GM12878 (cell line): ENCODE measurements around the gene CMTM3. TPM values are rescaled to one million over a fixed set of nuclear protein-coding genes. Genes with fewer than 3 reads are reported as not detected.

ENCODE experiments used
- ATAC-seq: fragments of 200-7000 bp; cut with Tn5 transposase; 3 replicates; pipeline ENCODE4 v1.9.1; 2020; ENCODE audit warnings: mild to moderate bottlenecking, moderate library complexity
- BruUV-seq: library from RNA; stranded (reverse); fragments of 400-500 nt; replicated peaks from 2 replicates; lab custom pipeline; 2021; lab: Mats Ljungman, UMichigan
- CTCF ChIA-PET: fragments of 300-600 bp; sonication (Branson Sonifier 250); formaldehyde crosslinking; extraction: SDS; loops from one replicate; lab custom pipeline; 2021; ENCODE audit warnings: inconsistent platforms; lab: Yijun Ruan, JAX
- POLR2A ChIA-PET: fragments of 350-600 bp; formaldehyde crosslinking; extraction: SDS; loops from one replicate; lab custom pipeline; 2021; ENCODE audit warnings: inconsistent platforms; lab: Charles Lee
- RAD21 ChIA-PET: fragments of 300-600 bp; sonication (Branson Sonifier 250); formaldehyde crosslinking; loops from one replicate; lab custom pipeline; 2023; ENCODE audit warnings: antibody characterized with exemption; ENCODE audit not compliant: unreplicated experiment; lab: Charles Lee
- SMC1A ChIA-PET: fragments of 300-600 bp; sonication (Branson Sonifier 250); formaldehyde crosslinking; loops from one replicate; lab custom pipeline; 2023; ENCODE audit not compliant: unreplicated experiment, uncharacterized antibody; lab: Charles Lee
- DNase-seq: peaks from one replicate; pipeline ENCODE4 v3.0.0-alpha.2; 2011; ENCODE audit warnings: low read depth, low spot score
- FAIRE-seq: peaks from 3 replicates; lab custom pipeline; 2011; peaks lifted over from hg19 to GRCh38; lab: Jason Lieb, UNC
- H2AFZ ChIP-seq: 2 replicates; pipeline ENCODE4 v1.6.0; 2011; ENCODE audit warnings: low read depth, low read length, control low read depth; ENCODE audit not compliant: control insufficient read depth
- H3K27ac ChIP-seq: 2 replicates; pipeline ENCODE4 v1.5.1; 2011; ENCODE audit warnings: control low read depth; ENCODE audit not compliant: control insufficient read depth, insufficient read depth
- H3K27me3 ChIP-seq, 2 experiments: replicated peaks in 1 of 2; 2 replicates each; pipeline versions ENCODE4 v1.6.0 to v1.6.1; 2011; ENCODE audit warnings: low read length in 1 of 2; ENCODE audit not compliant: control insufficient read depth in 2 of 2, insufficient read depth in 2 of 2
- H3K36me3 ChIP-seq, 2 experiments: 2 replicates each; pipeline ENCODE4 v1.5.1; 2011; ENCODE audit warnings: low read length in 1 of 2; ENCODE audit not compliant: control insufficient read depth in 2 of 2, insufficient read depth in 2 of 2
- H3K4me1 ChIP-seq: 2 replicates; pipeline ENCODE4 v1.6.1; 2011; ENCODE audit warnings: mild to moderate bottlenecking, low read length, moderate library complexity, mixed read lengths; ENCODE audit not compliant: control insufficient read depth, insufficient read depth
- H3K4me2 ChIP-seq: 2 replicates; pipeline ENCODE4 v1.6.0; 2011; ENCODE audit warnings: control low read depth; ENCODE audit not compliant: control insufficient read depth, insufficient read depth
- H3K4me3 ChIP-seq: fragments of 200-600 bp; sonication (generic); 2 replicates; pipeline ENCODE4 v1.5.1; 2016
- H3K79me2 ChIP-seq: 2 replicates; pipeline ENCODE4 v1.6.0; 2011; ENCODE audit warnings: low read length; ENCODE audit not compliant: control insufficient read depth, insufficient read depth
- H3K9ac ChIP-seq: 2 replicates; pipeline ENCODE4 v1.8.0; 2011; ENCODE audit warnings: low read length, control low read depth, mixed read lengths; ENCODE audit not compliant: control insufficient read depth, insufficient read depth
- H3K9me3 ChIP-seq: replicated peaks from 3 replicates; pipeline ENCODE4 v1.5.1; 2011; ENCODE audit warnings: mild to moderate bottlenecking, low read length; ENCODE audit not compliant: control insufficient read depth, insufficient read depth
- H4K20me1 ChIP-seq: 2 replicates; pipeline ENCODE4 v1.6.0; 2011; ENCODE audit not compliant: control insufficient read depth, insufficient read depth
- CHD4 ChIP-seq: fragments of 200-600 bp; sonication (generic); IDR thresholded peaks from 2 replicates; pipeline ENCODE4 v1.6.1; 2016; ENCODE audit warnings: mild to moderate bottlenecking
- FOXK2 ChIP-seq: fragments of 450-650 bp; IDR thresholded peaks from 2 replicates; pipeline ENCODE4 v1.6.1; 2017; ENCODE audit warnings: mild to moderate bottlenecking, moderate library complexity
- NFIC ChIP-seq: IDR thresholded peaks from 2 replicates; pipeline ENCODE4 v1.6.1; 2012; ENCODE audit warnings: low read depth, mild to moderate bottlenecking, inconsistent platforms, low read length, moderate library complexity
- NFYA ChIP-seq: IDR thresholded peaks from 2 replicates; pipeline ENCODE4 v1.6.1; 2011; ENCODE audit warnings: low read depth, mild to moderate bottlenecking, low read length, improper control_type of control experiment, borderline replicate concordance
- NR2C1 ChIP-seq: fragments of 450-650 bp; IDR thresholded peaks from 2 replicates; pipeline ENCODE4 v1.6.1; 2017; ENCODE audit warnings: antibody characterized with exemption, mild to moderate bottlenecking, moderate library complexity
- PAX5 ChIP-seq: IDR thresholded peaks from 2 replicates; pipeline ENCODE4 v1.6.1; 2011; ENCODE audit warnings: low read depth, low read length, borderline replicate concordance
- POLR2AphosphoS2 ChIP-seq: IDR thresholded peaks from 2 replicates; pipeline ENCODE4 v1.6.1; 2011; ENCODE audit warnings: low read depth, mild to moderate bottlenecking, low read length, improper control_type of control experiment, moderate library complexity
- RFX5 ChIP-seq: IDR thresholded peaks from 2 replicates; pipeline ENCODE4 v1.6.1; 2011; ENCODE audit warnings: low read depth, low read length, improper control_type of control experiment
- TBL1XR1 ChIP-seq: IDR thresholded peaks from 2 replicates; pipeline ENCODE4 v1.6.1; 2012; ENCODE audit warnings: low read depth, low read length, improper control_type of control experiment
- ZNF24 ChIP-seq: fragments of 450-650 bp; IDR thresholded peaks from 2 replicates; pipeline ENCODE4 v1.6.1; 2017; ENCODE audit warnings: antibody characterized with exemption, mild to moderate bottlenecking
- WGBS: methylation state at CpG from one replicate; pipeline ENCODE4 v1.1.6; 2016; ENCODE audit warnings: low lambda C conversion rate; ENCODE audit not compliant: insufficient replicate concordance, insufficient coverage; ENCODE audit errors: missing lambda C conversion rate; 5-methylcytosine and 5-hydroxymethylcytosine counted together
- in situ Hi-C: fragments of 300-500 bp; cut with MboI; formaldehyde crosslinking; loops from 9 replicates; pipeline ENCODE4 v1.14.3; 2018; ENCODE audit warnings: mixed read lengths
- intact Hi-C: fragments of 100-400 bp; cut with micrococcal nuclease; formaldehyde crosslinking; loops from one replicate; pipeline ENCODE4 v1.14.2; 2022; ENCODE audit not compliant: unreplicated experiment
- polyA plus RNA-seq, 11 experiments: library from polyadenylated mRNA; depleted of rRNA in 4 of 11; unstranded in 6 of 11; stranded (reverse) in 5 of 11; fragments of >200 nt; fragmentation: Nextera tagmentation in 4 of 11; fragmentation: Illumina TruSeq in 1 of 11; extraction: Ambion mirVana in 4 of 11; extraction: Trizol in 1 of 11; gene quantifications; 1 replicate in 1 of 11; 2 replicates in 10 of 11; pipeline versions ENCODE4 v1.2.1 to v1.2.3, GENCODE V29; 2011 to 2016; ENCODE audit warnings: inconsistent platforms in 2 of 11, missing spikeins in 2 of 11, low read depth in 1 of 11
- total RNA-seq, 4 experiments: library from RNA; depleted of rRNA in 3 of 4; stranded (reverse); fragments of >200 nt in 3 of 4; fragmentation: Illumina TruSeq in 1 of 4; extraction: Trizol in 1 of 4; gene quantifications; 2 replicates each; pipeline versions ENCODE4 v1.2.1 to v1.2.3, GENCODE V29; 2013 to 2021
- TF ChIP-seq, protein P1 (sequence below): fragments of 450-650 bp; IDR thresholded peaks from 2 replicates; pipeline ENCODE4 v1.6.1; 2017; ENCODE audit warnings: low read depth, mild to moderate bottlenecking, moderate library complexity
- TF ChIP-seq, protein P2 (sequence below): fragments of 450-650 bp; IDR thresholded peaks from 2 replicates; pipeline ENCODE4 v1.6.1; 2017; ENCODE audit warnings: mild to moderate bottlenecking, low read depth, inconsistent platforms; ENCODE audit not compliant: poor library complexity, severe bottlenecking
- TF ChIP-seq, protein P3 (sequence below): fragments of 450-650 bp; formaldehyde crosslinking; IDR thresholded peaks from 2 replicates; pipeline ENCODE4 v1.4.0; 2022; ENCODE audit warnings: mild to moderate bottlenecking, moderate library complexity

Gene CMTM3
- total and polyA plus RNA-seq, 10 of the 15 experiments (the other 5 are each of a cell fraction or from before 2014, with no cell fraction given), result 5.4 to 47.4 (median 28.6) TPM

- no peak for TF ChIP-seq NFYA
- TF ChIP-seq FOXK2, result no peak
- TF ChIP-seq, all 136 proteins: peak for 0
Observed at GRCh38 chr16:66621973-66622372, 17.5 kb downstream of the CMTM3 start (continued).

GRCh38 chr16:66622863-66623262 is 18.4 kb downstream of the CMTM3 start:
- Histone ChIP-seq H3K4me3 (no peak overlapping the region), H4K20me1 (no peaks in the 10 kb centered on the region), H3K9ac (no peak overlapping the region), H3K4me2 (no peak overlapping the region), H3K79me2 (no peaks in the 10 kb centered on the region), H3K36me3 (no peaks in the 10 kb centered on the region), H3K27ac (no peak overlapping the region), H2AFZ (no peak overlapping the region), H3K9me3 (no peaks in the 10 kb centered on the region), H3K4me1 (no peaks in the 10 kb centered on the region), H3K27me3 (peaks cover 0 to 4% of the 10 kb centered on the region in 2 experiments; a peak in 2 of 4 replicates)
- RAD21 ChIA-PET, result no interaction called here
- in situ Hi-C loops (no loop called here), intact Hi-C loops (no loop called here)
- TF ChIP-seq PAX5 (no peak), RFX5 (no peak), CHD4 (no peak), ZNF24 (no peak), TBL1XR1 (no peak), NFIC (no peak), NR2C1 (no peak), POLR2AphosphoS2 (no peak)
- TF ChIP-seq, protein P1, sequence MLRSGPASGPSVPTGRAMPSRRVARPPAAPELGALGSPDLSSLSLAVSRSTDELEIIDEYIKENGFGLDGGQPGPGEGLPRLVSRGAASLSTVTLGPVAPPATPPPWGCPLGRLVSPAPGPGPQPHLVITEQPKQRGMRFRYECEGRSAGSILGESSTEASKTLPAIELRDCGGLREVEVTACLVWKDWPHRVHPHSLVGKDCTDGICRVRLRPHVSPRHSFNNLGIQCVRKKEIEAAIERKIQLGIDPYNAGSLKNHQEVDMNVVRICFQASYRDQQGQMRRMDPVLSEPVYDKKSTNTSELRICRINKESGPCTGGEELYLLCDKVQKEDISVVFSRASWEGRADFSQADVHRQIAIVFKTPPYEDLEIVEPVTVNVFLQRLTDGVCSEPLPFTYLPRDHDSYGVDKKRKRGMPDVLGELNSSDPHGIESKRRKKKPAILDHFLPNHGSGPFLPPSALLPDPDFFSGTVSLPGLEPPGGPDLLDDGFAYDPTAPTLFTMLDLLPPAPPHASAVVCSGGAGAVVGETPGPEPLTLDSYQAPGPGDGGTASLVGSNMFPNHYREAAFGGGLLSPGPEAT, result no peak
- TF ChIP-seq, protein P2, sequence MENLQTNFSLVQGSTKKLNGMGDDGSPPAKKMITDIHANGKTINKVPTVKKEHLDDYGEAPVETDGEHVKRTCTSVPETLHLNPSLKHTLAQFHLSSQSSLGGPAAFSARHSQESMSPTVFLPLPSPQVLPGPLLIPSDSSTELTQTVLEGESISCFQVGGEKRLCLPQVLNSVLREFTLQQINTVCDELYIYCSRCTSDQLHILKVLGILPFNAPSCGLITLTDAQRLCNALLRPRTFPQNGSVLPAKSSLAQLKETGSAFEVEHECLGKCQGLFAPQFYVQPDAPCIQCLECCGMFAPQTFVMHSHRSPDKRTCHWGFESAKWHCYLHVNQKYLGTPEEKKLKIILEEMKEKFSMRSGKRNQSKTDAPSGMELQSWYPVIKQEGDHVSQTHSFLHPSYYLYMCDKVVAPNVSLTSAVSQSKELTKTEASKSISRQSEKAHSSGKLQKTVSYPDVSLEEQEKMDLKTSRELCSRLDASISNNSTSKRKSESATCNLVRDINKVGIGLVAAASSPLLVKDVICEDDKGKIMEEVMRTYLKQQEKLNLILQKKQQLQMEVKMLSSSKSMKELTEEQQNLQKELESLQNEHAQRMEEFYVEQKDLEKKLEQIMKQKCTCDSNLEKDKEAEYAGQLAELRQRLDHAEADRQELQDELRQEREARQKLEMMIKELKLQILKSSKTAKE, result no peak
- TF ChIP-seq, protein P3, sequence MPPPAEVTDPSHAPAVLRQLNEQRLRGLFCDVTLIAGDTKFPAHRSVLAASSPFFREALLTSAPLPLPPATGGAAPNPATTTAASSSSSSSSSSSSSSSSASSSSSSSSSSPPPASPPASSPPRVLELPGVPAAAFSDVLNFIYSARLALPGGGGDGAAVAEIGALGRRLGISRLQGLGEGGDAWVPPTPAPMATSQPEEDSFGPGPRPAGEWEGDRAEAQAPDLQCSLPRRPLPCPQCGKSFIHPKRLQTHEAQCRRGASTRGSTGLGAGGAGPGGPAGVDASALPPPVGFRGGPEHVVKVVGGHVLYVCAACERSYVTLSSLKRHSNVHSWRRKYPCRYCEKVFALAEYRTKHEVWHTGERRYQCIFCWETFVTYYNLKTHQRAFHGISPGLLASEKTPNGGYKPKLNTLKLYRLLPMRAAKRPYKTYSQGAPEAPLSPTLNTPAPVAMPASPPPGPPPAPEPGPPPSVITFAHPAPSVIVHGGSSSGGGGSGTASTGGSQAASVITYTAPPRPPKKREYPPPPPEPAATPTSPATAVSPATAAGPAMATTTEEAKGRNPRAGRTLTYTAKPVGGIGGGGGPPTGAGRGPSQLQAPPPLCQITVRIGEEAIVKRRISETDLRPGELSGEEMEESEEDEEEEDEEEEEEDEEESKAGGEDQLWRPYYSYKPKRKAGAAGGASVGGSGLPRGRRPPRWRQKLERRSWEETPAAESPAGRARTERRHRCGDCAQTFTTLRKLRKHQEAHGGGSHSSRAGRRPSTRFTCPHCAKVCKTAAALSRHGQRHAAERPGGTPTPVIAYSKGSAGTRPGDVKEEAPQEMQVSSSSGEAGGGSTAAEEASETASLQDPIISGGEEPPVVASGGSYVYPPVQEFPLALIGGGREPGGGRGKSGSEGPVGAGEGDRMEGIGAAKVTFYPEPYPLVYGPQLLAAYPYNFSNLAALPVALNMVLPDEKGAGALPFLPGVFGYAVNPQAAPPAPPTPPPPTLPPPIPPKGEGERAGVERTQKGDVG (CRISPR knock-in tag), result no peak
- CTCF ChIA-PET, result interaction anchor here (0.5 to 1.6 kb wide), 4 partner anchors 28 to 216 kb away, joined by 3 to 4 read pairs (median 4); no protein-coding TSS in a partner anchor
- FAIRE-seq (no peak), DNase-seq (no peak), ATAC-seq (no peak)
- POLR2A ChIA-PET, result no interaction called here
- no TSS peak for BruUV-seq
- 24% methylated on average over 3 of the region's 3 CpGs for WGBS
- SMC1A ChIA-PET, result no interaction called here
